Activated gamma-delta T cell treated with Interleukin-2 at 50 U/mL for 16 hours (primary cell): ENCODE measurements around the gene DNAH3.
"Not testable (repeated sequence)": the region's sequence is repeated elsewhere in the genome, so short reads cannot be mapped to it uniquely, and the experiment has no call there.

Experiments
- DNase-seq: peaks from one replicate; pipeline ENCODE4 v3.0.0-alpha.2; 2020

DNAH3 gene

GRCh38 chr16:21120976-21121520, 29.6 kb downstream of the DNAH3 start:
- no peak for DNase-seq

DNA sequence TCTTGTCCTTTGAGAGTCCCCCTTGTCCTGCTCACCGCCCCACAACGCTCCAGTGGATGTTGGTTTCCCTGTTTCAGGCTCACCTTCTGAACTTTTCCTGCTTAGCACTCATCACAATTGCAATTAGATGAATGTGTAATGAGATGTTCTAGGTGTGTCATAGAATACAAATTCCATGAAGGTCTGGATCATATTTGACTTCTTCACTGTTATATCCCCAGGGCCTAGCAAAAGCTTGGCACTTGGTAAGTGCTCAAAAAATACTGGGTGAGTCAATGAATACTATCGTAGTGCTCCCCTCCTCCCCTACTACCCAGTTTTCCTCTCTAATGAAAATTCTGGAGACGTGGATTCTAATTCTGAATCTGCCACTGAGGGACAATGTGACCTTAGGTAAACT, 33.1 kb downstream of the DNAH3 start:
- DNase-seq: no peak

GRCh38 chr16:21116148-21116693, 34.4 kb downstream of the DNAH3 start:
- DNase-seq: no peak

- DNase-seq: not testable (repeated sequence)
These were observed 35.1 kb downstream of the DNAH3 start for GRCh38 chr16:21115551-21115950.

GRCh38 chr16:21103941-21104860, 46.4 kb downstream of the DNAH3 start:
- DNase-seq: no peak

DNA sequence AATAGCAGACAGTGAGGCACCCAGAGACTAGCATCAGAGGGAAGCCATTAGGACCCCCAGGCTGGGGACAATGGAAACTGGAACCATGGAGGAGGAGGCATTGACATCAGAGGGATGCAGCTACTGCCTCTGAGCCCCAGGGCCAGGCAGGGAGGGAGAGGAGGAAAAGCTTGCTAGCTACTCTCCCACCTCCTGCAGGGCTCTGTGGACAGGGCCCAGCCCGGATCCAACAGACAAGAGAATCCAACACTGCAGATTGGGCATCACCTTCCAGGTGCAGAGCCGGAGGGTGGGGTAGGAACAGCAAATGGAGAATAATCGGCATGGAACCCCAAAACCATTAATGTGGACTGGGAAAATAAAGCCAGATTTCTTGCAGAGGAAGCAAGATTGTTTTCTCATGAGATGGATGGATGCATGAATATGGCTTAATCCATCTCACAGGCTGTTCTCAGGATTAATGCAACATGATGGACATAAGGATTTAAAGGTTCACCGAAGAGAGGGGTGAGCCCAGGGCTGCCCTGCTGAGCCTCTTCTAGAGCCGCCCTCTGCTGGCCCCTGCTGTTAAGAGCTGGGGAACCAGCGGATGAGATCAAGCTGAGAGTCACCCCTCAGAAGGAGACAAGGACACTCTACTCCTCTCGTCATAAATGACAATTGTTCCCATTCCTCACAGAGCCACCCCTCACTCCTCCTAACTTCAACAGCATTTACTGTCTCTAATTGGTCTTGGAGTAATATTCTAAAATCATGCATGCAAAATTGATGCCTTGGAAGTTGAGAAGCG, 48.8 kb downstream of the DNAH3 start:
- DNase-seq: peak; percentile 7

DNA sequence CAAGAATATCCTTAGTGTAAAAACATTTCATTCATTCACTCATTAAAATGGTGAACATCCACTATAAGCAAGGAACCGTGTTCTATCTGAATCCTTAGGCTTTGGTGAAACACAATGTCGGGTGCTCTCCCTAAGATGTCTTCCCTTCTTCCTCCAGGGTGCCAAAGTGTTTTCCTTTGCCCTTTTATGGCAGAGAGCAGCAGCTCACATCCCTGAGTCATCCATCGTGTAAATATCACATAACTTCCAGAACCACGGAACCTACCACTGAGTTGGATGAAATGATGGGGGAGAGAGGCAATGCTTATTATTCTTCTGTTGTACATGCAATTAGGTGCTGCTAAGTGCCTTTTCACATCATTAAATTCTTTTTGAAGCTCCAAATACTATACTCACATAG, 50.2 kb downstream of the DNAH3 start:
- no peak for DNase-seq

DNA sequence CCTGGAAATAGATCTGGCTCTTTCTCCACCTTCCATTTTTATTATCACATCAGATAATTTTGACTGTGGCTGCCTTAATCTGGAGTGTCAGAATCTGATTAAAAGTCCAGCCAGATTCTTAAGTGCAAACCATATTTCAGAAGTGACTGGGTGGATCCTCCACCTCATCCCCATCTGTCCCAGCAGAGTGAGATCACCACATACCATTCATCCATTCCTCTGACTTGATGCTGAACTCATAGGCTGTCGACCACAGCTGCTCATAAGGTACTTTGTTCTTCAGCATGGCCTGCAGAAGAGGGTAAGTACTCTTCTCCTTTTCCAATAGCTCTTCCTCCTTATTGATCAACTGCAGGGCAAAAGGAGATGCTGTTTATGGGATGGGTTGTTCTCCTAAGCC, 53.5 kb downstream of the DNAH3 start:
- DNase-seq: no peak

DNA sequence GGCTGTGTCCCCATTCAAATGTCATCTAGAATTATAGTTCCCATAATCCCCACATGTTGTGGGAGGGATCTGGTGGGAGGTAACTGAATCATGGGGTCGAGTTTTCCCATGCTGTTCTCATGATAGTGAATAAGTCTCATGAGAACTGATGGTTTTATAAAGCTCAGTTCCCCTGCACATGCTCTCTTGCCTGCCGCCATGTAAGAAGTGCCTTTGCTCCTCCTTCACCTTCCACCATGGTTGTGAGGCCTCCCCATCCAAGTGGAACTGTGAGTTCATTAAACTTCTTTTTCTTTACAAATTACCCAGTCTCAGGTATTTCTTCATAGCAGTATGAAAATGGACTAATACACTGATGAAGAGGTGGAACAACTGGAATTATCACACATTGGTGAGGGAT, 55.9 kb downstream of the DNAH3 start:
- DNase-seq: not testable (repeated sequence)

- DNase-seq: no peak
These were observed 57.7 kb downstream of the DNAH3 start for GRCh38 chr16:21092951-21093350.

DNA sequence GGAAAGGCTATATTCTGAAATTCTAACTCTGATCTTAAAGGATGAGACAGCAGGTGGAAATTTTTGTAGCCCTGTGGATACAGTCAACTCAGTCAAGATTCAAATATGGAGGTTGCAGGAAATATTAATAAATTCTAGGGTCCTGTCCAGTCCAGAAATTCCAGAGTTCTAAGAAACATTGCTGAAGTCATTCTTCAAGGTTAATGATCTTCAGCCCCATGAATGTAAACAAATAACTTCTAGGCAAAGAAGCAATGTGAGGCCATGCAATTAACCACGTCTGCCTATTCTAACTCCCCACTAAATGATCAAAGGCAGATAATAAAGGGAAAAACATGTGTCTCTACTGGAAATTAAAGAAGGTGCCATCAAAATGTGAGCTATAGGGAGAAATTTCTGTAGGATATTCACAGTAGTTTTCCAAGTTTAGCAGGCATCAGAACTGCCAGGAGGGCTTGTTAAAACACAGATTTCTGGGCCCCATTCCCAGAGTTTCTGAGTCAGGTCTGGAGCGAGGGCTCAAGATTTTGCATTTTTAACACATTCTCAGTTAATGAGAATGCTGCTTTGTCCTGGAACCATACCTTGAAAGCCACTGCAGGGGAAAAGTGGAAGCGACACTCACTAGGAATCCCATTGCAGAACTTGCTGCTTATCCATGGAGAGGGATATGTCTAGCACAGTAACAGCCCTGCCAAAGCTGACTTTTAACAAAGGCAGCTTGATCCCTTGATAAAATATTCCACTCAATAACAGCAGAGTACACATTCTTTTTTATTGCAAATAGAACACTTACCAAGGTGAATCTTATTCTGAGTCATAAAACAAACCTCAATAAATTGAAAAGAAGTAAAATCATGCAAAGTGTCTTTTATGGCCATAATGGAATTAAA, 61.8 kb downstream of the DNAH3 start:
- no peak for DNase-seq

GRCh38 chr16:21088143-21088542, 62.5 kb downstream of the DNAH3 start:
- no peak for DNase-seq

DNA sequence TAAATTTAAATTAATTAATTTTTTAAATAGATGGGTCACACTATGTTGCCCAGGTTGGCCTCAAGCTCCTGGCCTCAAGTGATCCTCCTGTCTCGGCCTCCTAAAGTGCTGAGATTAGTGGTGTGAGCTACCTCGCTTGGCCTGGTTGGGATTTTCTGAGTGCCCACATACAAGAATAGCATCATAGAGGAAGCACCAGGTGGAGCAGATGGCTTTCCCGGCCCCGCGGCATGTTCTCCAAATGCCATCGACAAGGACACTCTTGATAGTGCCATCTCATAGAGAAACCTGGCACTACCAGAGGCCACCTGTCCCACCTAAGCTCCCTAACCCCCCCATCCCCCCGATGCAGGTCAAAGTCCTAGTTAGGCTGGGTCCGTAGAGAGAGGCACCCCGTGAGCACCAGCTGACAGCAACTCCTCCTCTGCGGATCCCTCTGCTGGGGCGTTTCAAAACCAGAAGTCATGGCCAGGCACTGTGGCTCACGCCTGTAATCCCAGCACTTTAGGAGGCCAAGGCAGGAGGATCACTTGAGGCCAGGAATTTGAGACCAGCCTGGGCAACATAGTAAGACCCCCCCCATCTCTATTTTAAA, 65.9 kb downstream of the DNAH3 start:
- DNase-seq: no peak

DNA sequence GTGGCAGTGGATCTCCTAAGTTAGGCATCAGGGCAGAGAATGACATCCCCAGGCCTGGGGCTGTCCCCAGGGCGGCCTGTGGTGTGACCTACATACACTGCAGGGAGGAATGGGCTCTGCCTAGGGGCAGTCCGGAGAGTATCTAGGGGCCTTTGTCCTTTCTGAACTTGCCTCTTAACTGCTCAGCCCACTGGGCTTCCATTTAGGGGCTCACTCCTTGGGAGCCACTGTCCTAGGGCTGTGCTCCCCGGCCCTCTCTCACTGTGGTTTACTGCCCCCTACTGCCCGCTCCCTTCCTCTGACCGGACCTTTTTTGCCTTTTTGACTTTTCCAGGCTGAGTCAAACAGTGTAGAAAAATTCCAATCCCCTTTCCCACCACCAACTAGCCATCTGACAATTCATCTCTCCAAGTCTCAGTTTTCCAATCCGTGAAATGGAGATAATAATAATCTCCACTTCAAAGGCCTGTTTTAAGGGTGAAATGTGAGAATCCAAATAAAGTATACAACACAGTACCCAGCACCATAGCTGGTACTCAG, 66.8 kb downstream of the DNAH3 start:
- DNase-seq: peak; percentile 35

GRCh38 chr16:21081329-21081728, 69.3 kb downstream of the DNAH3 start:
- DNase-seq: no peak

DNA sequence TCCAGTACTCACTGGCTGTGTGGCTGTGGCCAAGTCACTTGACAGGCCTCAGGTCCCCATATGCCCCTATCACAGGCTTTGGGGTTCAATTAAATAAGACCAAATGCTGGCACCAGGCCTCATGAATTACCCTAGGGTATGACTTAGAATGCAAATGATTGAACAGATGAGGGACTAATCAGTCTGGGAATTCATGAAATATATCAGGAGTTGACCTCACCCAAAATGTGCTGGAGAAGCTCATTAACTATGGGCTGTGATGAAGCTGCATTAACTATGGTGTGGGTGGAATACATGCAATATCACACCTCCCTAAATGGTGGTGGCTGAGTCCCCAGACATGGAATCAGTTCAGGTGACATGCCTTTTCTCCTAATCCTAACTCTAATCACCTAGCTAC, 72.1 kb downstream of the DNAH3 start:
- DNase-seq: no peak

- no peak for DNase-seq
These were observed 74.3 kb downstream of the DNAH3 start for GRCh38 chr16:21076186-21076883.

- no peak for DNase-seq
These were observed 75.4 kb downstream of the DNAH3 start for GRCh38 chr16:21075252-21075651.

DNA sequence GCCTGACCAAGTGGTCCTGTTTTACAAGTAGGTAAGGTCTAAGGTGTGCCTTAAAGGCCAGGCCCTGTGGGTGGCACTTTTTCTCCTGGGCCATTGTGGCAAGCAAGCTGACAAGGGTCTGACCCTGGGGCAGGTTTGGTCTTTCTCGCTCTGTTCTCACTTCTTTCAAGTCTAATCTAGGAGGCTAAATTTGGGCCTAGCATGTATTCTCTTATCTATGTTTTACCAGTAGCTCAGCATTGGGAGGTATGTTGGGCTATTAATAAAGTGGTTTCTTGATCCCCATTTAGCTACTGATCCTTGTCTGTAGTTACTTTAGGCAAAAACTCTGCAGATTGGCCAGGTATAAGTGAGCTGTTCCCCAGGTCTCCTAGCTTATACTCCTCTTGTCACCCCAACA, 77.7 kb downstream of the DNAH3 start:
- no peak for DNase-seq

- no peak for DNase-seq
These were observed 78.9 kb downstream of the DNAH3 start for GRCh38 chr16:21071741-21072140.

- no peak for DNase-seq
These were observed 80.1 kb downstream of the DNAH3 start for GRCh38 chr16:21070564-21070963.
